H1 (cell line): ENCODE data around the gene MARK1. TPM values are rescaled to one million over a fixed set of nuclear protein-coding genes. Genes with fewer than 3 reads are reported as not detected.

ENCODE experiments used
- CTCF ChIA-PET: fragments of 300-600 bp; sonication (Branson Sonifier 250); formaldehyde crosslinking; loops from one replicate; lab custom pipeline; 2021; ENCODE audit not compliant: partially characterized antibody; lab: Charles Lee
- POLR2A ChIA-PET: fragments of 300-600 bp; sonication (Branson Sonifier 250); formaldehyde crosslinking; loops from one replicate; lab custom pipeline; 2021; ENCODE audit warnings: inconsistent platforms; ENCODE audit not compliant: partially characterized antibody; lab: Charles Lee
- DNase-seq, 2 experiments: peaks; one replicate each; pipeline versions ENCODE4 v3.0.0 to v3.0.0-alpha.2; 2010 to 2022; ENCODE audit warnings: low spot score in 2 of 2, low read depth in 1 of 2, mixed read lengths in 1 of 2
- FAIRE-seq: peaks from 2 replicates; lab custom pipeline; 2011; peaks lifted over from hg19 to GRCh38; lab: Jason Lieb, UNC
- H2AFZ ChIP-seq: 2 replicates; pipeline ENCODE4 v1.8.1; 2012; ENCODE audit warnings: low read length, inconsistent platforms
- H2AK5ac ChIP-seq: 2 replicates; pipeline ENCODE4 v1.6.1; 2013; ENCODE audit warnings: low read depth, low read length
- H2BK120ac ChIP-seq: replicated peaks from 2 replicates; pipeline ENCODE3; 2013; ENCODE audit warnings: low read depth, low read length, inconsistent platforms
- H2BK12ac ChIP-seq: 2 replicates; pipeline ENCODE4 v1.6.1; 2013; ENCODE audit warnings: low read depth, low read length
- H2BK15ac ChIP-seq: 2 replicates; pipeline ENCODE4 v1.6.1; 2013; ENCODE audit warnings: low read length
- H2BK20ac ChIP-seq: 2 replicates; pipeline ENCODE4 v1.6.1; 2013; ENCODE audit warnings: low read length
- H2BK5ac ChIP-seq: 2 replicates; pipeline ENCODE4 v1.6.1; 2013; ENCODE audit warnings: low read depth, low read length
- H3K14ac ChIP-seq: 2 replicates; pipeline ENCODE4 v1.6.1; 2013; ENCODE audit warnings: inconsistent platforms; ENCODE audit not compliant: insufficient read length
- H3K18ac ChIP-seq: 2 replicates; pipeline ENCODE4 v1.6.1; 2013; ENCODE audit warnings: low read length; ENCODE audit errors: extremely low read depth
- H3K23ac ChIP-seq: 2 replicates; pipeline ENCODE4 v1.6.1; 2013; ENCODE audit warnings: inconsistent platforms; ENCODE audit not compliant: insufficient read length
- H3K23me2 ChIP-seq: 2 replicates; pipeline ENCODE4 v1.6.1; 2013; ENCODE audit warnings: low read depth, low read length
- H3K27ac ChIP-seq: 2 replicates; pipeline ENCODE4 v1.6.1; 2011; ENCODE audit warnings: low read depth, low read length, inconsistent platforms
- H3K27me3 ChIP-seq, 4 experiments: replicated peaks in 1 of 4; 1 replicate in 1 of 4; 2 replicates in 3 of 4; pipeline versions ENCODE4 v1.6.1 to v1.8.1; 2011 to 2013; ENCODE audit warnings: low read length in 3 of 4, mild to moderate bottlenecking in 3 of 4, inconsistent platforms in 2 of 4, mixed read lengths in 2 of 4, moderate library complexity in 1 of 4; ENCODE audit not compliant: control insufficient read depth in 3 of 4, insufficient read depth in 3 of 4; ENCODE audit errors: extremely low read depth in 1 of 4
- H3K36me3 ChIP-seq, 4 experiments: 2 replicates each; pipeline versions ENCODE4 v1.6.1 to v1.8.1; 2011 to 2013; ENCODE audit warnings: mild to moderate bottlenecking in 4 of 4, low read length in 3 of 4, moderate library complexity in 2 of 4, control low read depth in 1 of 4, inconsistent platforms in 1 of 4; ENCODE audit not compliant: insufficient read depth in 4 of 4, control insufficient read depth in 2 of 4
- H3K4ac ChIP-seq: replicated peaks from 2 replicates; pipeline ENCODE3; 2013; ENCODE audit warnings: low read length, low read depth, mixed read lengths, inconsistent platforms; ENCODE audit not compliant: insufficient read length
- H3K4me1 ChIP-seq, 4 experiments: replicated peaks in 1 of 4; 1 replicate in 1 of 4; 2 replicates in 3 of 4; pipeline versions ENCODE4 v1.6.1 to v1.8.1; 2011 to 2013; ENCODE audit warnings: low read length in 3 of 4, inconsistent platforms in 2 of 4, mixed read lengths in 1 of 4; ENCODE audit not compliant: insufficient read depth in 4 of 4, control insufficient read depth in 3 of 4
- H3K4me2 ChIP-seq, 2 experiments: 2 replicates each; pipeline versions ENCODE4 v1.6.1 to v1.8.1; 2011 to 2013; ENCODE audit warnings: low read depth in 2 of 2, low read length in 2 of 2, control low read depth in 1 of 2, inconsistent platforms in 1 of 2, mild to moderate bottlenecking in 1 of 2; ENCODE audit not compliant: insufficient read depth in 1 of 2
- H3K4me3 ChIP-seq, 4 experiments: fragments of 200-600, 300-600 bp in 1 of 4; sonication (generic), shearing (Covaris generic), sonication (Bioruptor Twin) in 1 of 4; 2 replicates each; pipeline versions ENCODE4 v1.5.1 to v1.8.1; 2011 to 2016; ENCODE audit warnings: low read length in 4 of 4, low read depth in 3 of 4, control low read depth in 2 of 4, inconsistent platforms in 2 of 4, mild to moderate bottlenecking in 2 of 4, mixed read lengths in 1 of 4, moderate library complexity in 1 of 4; ENCODE audit not compliant: insufficient read depth in 2 of 4; ENCODE audit errors: extremely low read depth in 1 of 4
- H3K56ac ChIP-seq: replicated peaks from 2 replicates; pipeline ENCODE3; 2013; ENCODE audit warnings: low read depth, mild to moderate bottlenecking, mixed read lengths, low read length, inconsistent platforms; ENCODE audit not compliant: insufficient read length
- H3K79me1 ChIP-seq: 2 replicates; pipeline ENCODE4 v1.6.1; 2013; ENCODE audit warnings: low read depth, low read length, control low read depth
- H3K79me2 ChIP-seq, 2 experiments: 2 replicates each; pipeline versions ENCODE4 v1.6.1 to v1.8.1; 2012 to 2013; ENCODE audit warnings: low read length in 2 of 2, mild to moderate bottlenecking in 2 of 2, inconsistent platforms in 1 of 2; ENCODE audit not compliant: insufficient read depth in 2 of 2, control insufficient read depth in 1 of 2
- H3K9ac ChIP-seq, 4 experiments: replicated peaks in 1 of 4; 1 replicate in 1 of 4; 2 replicates in 3 of 4; pipeline versions ENCODE4 v1.6.1 to v1.8.1; 2011 to 2013; ENCODE audit warnings: low read depth in 3 of 4, low read length in 3 of 4, control low read depth in 2 of 4, mild to moderate bottlenecking in 2 of 4, moderate library complexity in 2 of 4, inconsistent platforms in 1 of 4; ENCODE audit errors: extremely low read depth in 1 of 4
- H3K9me3 ChIP-seq, 2 experiments: 2 replicates each; pipeline versions ENCODE4 v1.6.1 to v1.8.1; 2012 to 2013; ENCODE audit warnings: mild to moderate bottlenecking in 2 of 2, moderate library complexity in 2 of 2, control low read depth in 1 of 2, inconsistent platforms in 1 of 2, low read depth in 1 of 2, low read length in 1 of 2, mixed read lengths in 1 of 2; ENCODE audit not compliant: insufficient read depth in 2 of 2
- H4K20me1 ChIP-seq, 2 experiments: replicated peaks in 1 of 2; 2 replicates each; pipeline versions ENCODE3 to v1.8.1; 2011 to 2013; ENCODE audit warnings: inconsistent platforms in 2 of 2, low read length in 2 of 2, mild to moderate bottlenecking in 1 of 2; ENCODE audit not compliant: insufficient read depth in 2 of 2, control insufficient read depth in 1 of 2
- H4K5ac ChIP-seq: 2 replicates; pipeline ENCODE4 v1.6.1; 2013; ENCODE audit warnings: low read length, low read depth, mixed read lengths, inconsistent platforms; ENCODE audit not compliant: insufficient read length
- H4K8ac ChIP-seq: 2 replicates; pipeline ENCODE4 v1.8.0; 2013; ENCODE audit warnings: mild to moderate bottlenecking, moderate library complexity, low read length, inconsistent platforms; ENCODE audit not compliant: insufficient read depth; ENCODE audit errors: extremely low read depth
- H4K91ac ChIP-seq: replicated peaks from 2 replicates; pipeline ENCODE3; 2013; ENCODE audit warnings: low read length, mixed read lengths, inconsistent platforms; ENCODE audit not compliant: insufficient read length
- BCL11A ChIP-seq, 2 experiments: IDR thresholded peaks; one replicate each; pipeline ENCODE4 v1.6.1; 2011; ENCODE audit warnings: low read depth in 2 of 2, low read length in 2 of 2, mild to moderate bottlenecking in 2 of 2
- KDM4A ChIP-seq: IDR thresholded peaks from one replicate; pipeline ENCODE4 v1.7.1; 2012; ENCODE audit warnings: low read depth, mild to moderate bottlenecking, moderate library complexity, low read length, inconsistent platforms; ENCODE audit not compliant: severe bottlenecking
- WGBS, 2 experiments: shearing (Covaris generic) in 1 of 2; methylation state at CpG; one replicate each; pipeline versions ENCODE4 v1.1.6 to v1.1.7; 2013 to 2015; ENCODE audit warnings: low lambda C conversion rate in 2 of 2, mixed read lengths in 2 of 2, inconsistent platforms in 1 of 2, low coverage in 1 of 2, missing lambda C conversion rate in 1 of 2; ENCODE audit not compliant: insufficient replicate concordance in 2 of 2, insufficient coverage in 1 of 2, insufficient read length in 1 of 2; ENCODE audit errors: extremely low coverage in 1 of 2, missing lambda C conversion rate in 1 of 2; 5-methylcytosine and 5-hydroxymethylcytosine counted together
- polyA plus RNA-seq, 7 experiments: library from polyadenylated mRNA; depleted of rRNA in 3 of 7; stranded (reverse) in 5 of 7; unstranded in 2 of 7; fragments of >200 nt in 5 of 7; fragments of 200-250 nt in 2 of 7; gene quantifications; 1 replicate in 5 of 7; 2 replicates in 1 of 7; 4 replicates in 1 of 7; pipeline versions ENCODE4 v1.2.1 to v1.2.3, GENCODE V29; 2011 to 2013; ENCODE audit warnings: missing spikeins in 2 of 7, mixed read lengths in 2 of 7
- total RNA-seq: library from RNA; stranded (reverse); fragmentation: NEBNext Ultra II Directional; extraction: Animal tissue kit (Norgen Biotek cat#: 25700); gene quantifications from 2 replicates; pipeline ENCODE4 v1.2.1, GENCODE V29; 2021

Gene MARK1
- total and polyA plus RNA-seq, 2 of the 8 experiments (the other 6 are each of a cell fraction or from before 2014, with no cell fraction given) = 5.5 to 20.5 TPM

- peaks cover 3% of the 10 kb centered on the region; the same call in 1 of the 2 replicates for H3K79me1 ChIP-seq
- 3% methylated on average over 23 of the region's 23 CpGs; no CpG with 5 or more reads in 1 of the 2 experiments for WGBS, 2 experiments
- peak overlapping the region; percentile 76 for H3K18ac ChIP-seq
- DNase-seq (peak in 1 of 2 experiments; percentile 58), FAIRE-seq (no peak)
- H3K79me2 ChIP-seq = peaks cover 9 to 37% of the 10 kb centered on the region in 2 experiments; a peak in 3 of 4 replicates
- TF ChIP-seq BCL11A (IDR thresholded peaks at IDR 0.05; ENCODE audit: low read depth in 2 of 2, low read length in 2 of 2) (no peak), KDM4A (peak; percentile 38)
- H3K23me2 ChIP-seq = peaks cover 12% of the 10 kb centered on the region
- ChIA-PET CTCF (interaction anchor here (0.7 to 5.0 kb wide), 7 partner anchors 14 to 246 kb away, joined by 3 to 29 read pairs (median 6); no protein-coding TSS in a partner anchor), POLR2A (interaction anchor here (0.7 to 1.1 kb wide), 2 partner anchors 10 to 952 kb away, joined by 3 to 5 read pairs; no protein-coding TSS in a partner anchor)
- H3K4me3 ChIP-seq = peak overlapping the region; percentile 80 to 99 (median 90)
- no peak overlapping the region; the same call in 1 of the 2 replicates for H2BK12ac ChIP-seq
- no peak overlapping the region for H2BK120ac ChIP-seq
- H4K5ac ChIP-seq = no peak overlapping the region
- H3K27me3 ChIP-seq = no peaks in the 10 kb centered on the region
- H3K4me1 ChIP-seq = peaks cover 2 to 8% (median 3%) of the 10 kb centered on the region in 4 experiments; a peak in 5 of 7 replicates
- no peak overlapping the region for H2BK5ac ChIP-seq
- peak overlapping the region; percentile 87 for H2AFZ ChIP-seq
- no peak overlapping the region for H2BK20ac ChIP-seq
- no peaks in the 10 kb centered on the region for H3K9me3 ChIP-seq
- no peak overlapping the region for H4K91ac ChIP-seq
- peaks cover 0 to 2% of the 10 kb centered on the region in 2 experiments for H4K20me1 ChIP-seq
- H4K8ac ChIP-seq = no peak overlapping the region
- no peak overlapping the region for H3K14ac ChIP-seq
- H3K36me3 ChIP-seq = no peaks in the 10 kb centered on the region
- no peak overlapping the region for H3K4ac ChIP-seq
- H3K27ac ChIP-seq = no peak overlapping the region
- H3K4me2 ChIP-seq = peak overlapping the region; percentile 91 to 96
- no peak overlapping the region for H2AK5ac ChIP-seq
- no peak overlapping the region for H3K23ac ChIP-seq
- no peak overlapping the region for H2BK15ac ChIP-seq
- no peak overlapping the region for H3K56ac ChIP-seq
- peak overlapping the region in 3 of 4 experiments; percentile 32 to 72 (median 64); a peak in 4 of 7 replicates for H3K9ac ChIP-seq
Measured at GRCh38 chr1:220527279-220527907, 543 bp upstream of the MARK1 start.
